SJCRH30 (cell line): ENCODE measurements around the gene TBCK. TPM values are rescaled to one million over a fixed set of nuclear protein-coding genes. Genes with fewer than 3 reads are reported as not detected.

Source experiments
- DNase-seq, 2 experiments: peaks; one replicate each; pipeline ENCODE4 v3.0.0-alpha.2; 2015 to 2020
- H3K27ac ChIP-seq: fragments of 250-450 bp; sonication (Bioruptor Pico); 2 replicates; pipeline ENCODE4 v1.5.1; 2020; ENCODE audit warnings: mild to moderate bottlenecking, moderate library complexity
- H3K27me3 ChIP-seq: fragments of 250-450 bp; sonication (Bioruptor Pico); 2 replicates; pipeline ENCODE4 v1.5.1; 2020; ENCODE audit warnings: mild to moderate bottlenecking, moderate library complexity
- H3K36me3 ChIP-seq: fragments of 250-450 bp; sonication (Bioruptor Pico); 2 replicates; pipeline ENCODE4 v1.5.1; 2020; ENCODE audit warnings: mild to moderate bottlenecking, moderate library complexity
- H3K4me1 ChIP-seq: fragments of 250-450 bp; sonication (Bioruptor Pico); 2 replicates; pipeline ENCODE4 v1.5.1; 2020; ENCODE audit warnings: mild to moderate bottlenecking, moderate library complexity
- H3K4me3 ChIP-seq: fragments of 250-450 bp; sonication (Bioruptor Pico); 2 replicates; pipeline ENCODE4 v1.5.1; 2020; ENCODE audit warnings: mild to moderate bottlenecking, moderate library complexity
- H3K9me3 ChIP-seq: fragments of 250-450 bp; sonication (Bioruptor Pico); replicated peaks from 2 replicates; pipeline ENCODE4 v1.5.1; 2020; ENCODE audit warnings: mild to moderate bottlenecking, moderate library complexity
- total RNA-seq: library from RNA; depleted of rRNA; stranded (reverse); fragments of >200 nt; shearing (Covaris generic); gene quantifications from 2 replicates; pipeline ENCODE4 v1.2.3, GENCODE V29; 2014

The TBCK gene
- total RNA-seq, 1 experiment from 2014 or later = 26.5 TPM

- Histone ChIP-seq H3K9me3 (no peaks in the 10 kb centered on the region), H3K36me3 (no peaks in the 10 kb centered on the region), H3K4me1 (peaks cover 16% of the 10 kb centered on the region), H3K4me3 (no peak overlapping the region), H3K27ac (peak overlapping the region; percentile 67), H3K27me3 (no peaks in the 10 kb centered on the region)
- DNase-seq = peak in 1 of 2 experiments; percentile 29
Measured at GRCh38 chr4:106312377-106312776, 3.6 kb downstream of the TBCK start.

DNA sequence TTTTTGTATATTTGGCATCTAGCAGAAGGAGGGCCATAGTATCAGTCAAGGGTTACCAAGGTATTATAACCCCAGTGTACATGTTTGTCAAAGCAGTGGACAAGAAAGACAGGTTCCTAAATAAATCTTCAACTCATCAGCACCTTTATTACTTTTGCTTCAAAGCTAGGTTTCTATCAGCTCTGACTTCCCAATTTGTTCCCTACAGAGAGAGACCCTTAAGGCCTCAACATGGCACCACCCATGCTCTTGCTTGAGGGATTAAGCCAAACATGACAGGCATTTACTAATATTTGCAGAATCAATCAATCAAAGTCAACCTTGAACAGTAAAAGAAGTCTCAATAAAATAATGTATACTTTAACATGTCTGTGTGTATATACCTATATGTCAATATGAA lies 9.4 kb downstream of the TBCK start:
- no peak for DNase-seq
- H3K9me3 ChIP-seq = peaks cover 3% of the 10 kb centered on the region; the same call in 1 of the 2 replicates
- no peak overlapping the region for H3K4me3 ChIP-seq
- H3K27me3 ChIP-seq = no peaks in the 10 kb centered on the region
- peaks cover 5% of the 10 kb centered on the region; the same call in 1 of the 2 replicates for H3K36me3 ChIP-seq
- peaks cover 2% of the 10 kb centered on the region; the same call in 1 of the 2 replicates for H3K4me1 ChIP-seq
- no peak overlapping the region for H3K27ac ChIP-seq

- peaks cover 7% of the 10 kb centered on the region; the same call in 1 of the 2 replicates for H3K36me3 ChIP-seq
- H3K4me1 ChIP-seq = no peaks in the 10 kb centered on the region
- DNase-seq = no peak
Measured at GRCh38 chr4:106305435-106306055, 10.5 kb downstream of the TBCK start.

GRCh38 chr4:106304632-106305031 lies 11.4 kb downstream of the TBCK start:
- Histone ChIP-seq H3K4me3 (no peak overlapping the region), H3K4me1 (no peaks in the 10 kb centered on the region), H3K36me3 (peaks cover 12% of the 10 kb centered on the region; the same call in 1 of the 2 replicates), H3K9me3 (peaks cover 3% of the 10 kb centered on the region; the same call in 1 of the 2 replicates), H3K27ac (no peak overlapping the region), H3K27me3 (no peaks in the 10 kb centered on the region)
- no peak for DNase-seq

More at GRCh38 chr4:106305435-106306055, 10.5 kb downstream of the TBCK start:
- H3K4me3 ChIP-seq = no peak overlapping the region
- no peak overlapping the region for H3K27ac ChIP-seq
- H3K27me3 ChIP-seq = no peaks in the 10 kb centered on the region
- H3K9me3 ChIP-seq = peaks cover 3% of the 10 kb centered on the region; the same call in 1 of the 2 replicates

GRCh38 chr4:106303548-106304281 lies 12.3 kb downstream of the TBCK start:
- H3K27me3 ChIP-seq = no peaks in the 10 kb centered on the region
- peaks cover 12% of the 10 kb centered on the region; the same call in 1 of the 2 replicates for H3K36me3 ChIP-seq
- no peaks in the 10 kb centered on the region for H3K4me1 ChIP-seq
- H3K4me3 ChIP-seq = no peak overlapping the region
- H3K27ac ChIP-seq = no peak overlapping the region
- peaks cover 3% of the 10 kb centered on the region; the same call in 1 of the 2 replicates for H3K9me3 ChIP-seq
- DNase-seq = no peak

- Histone ChIP-seq H3K9me3 (peaks cover 3% of the 10 kb centered on the region; the same call in 1 of the 2 replicates), H3K36me3 (peaks cover 13% of the 10 kb centered on the region; the same call in 1 of the 2 replicates), H3K27ac (no peak overlapping the region), H3K27me3 (no peaks in the 10 kb centered on the region), H3K4me3 (no peak overlapping the region), H3K4me1 (no peaks in the 10 kb centered on the region)
- DNase-seq = no peak
Measured at GRCh38 chr4:106302062-106302438, 14.0 kb downstream of the TBCK start.

DNA sequence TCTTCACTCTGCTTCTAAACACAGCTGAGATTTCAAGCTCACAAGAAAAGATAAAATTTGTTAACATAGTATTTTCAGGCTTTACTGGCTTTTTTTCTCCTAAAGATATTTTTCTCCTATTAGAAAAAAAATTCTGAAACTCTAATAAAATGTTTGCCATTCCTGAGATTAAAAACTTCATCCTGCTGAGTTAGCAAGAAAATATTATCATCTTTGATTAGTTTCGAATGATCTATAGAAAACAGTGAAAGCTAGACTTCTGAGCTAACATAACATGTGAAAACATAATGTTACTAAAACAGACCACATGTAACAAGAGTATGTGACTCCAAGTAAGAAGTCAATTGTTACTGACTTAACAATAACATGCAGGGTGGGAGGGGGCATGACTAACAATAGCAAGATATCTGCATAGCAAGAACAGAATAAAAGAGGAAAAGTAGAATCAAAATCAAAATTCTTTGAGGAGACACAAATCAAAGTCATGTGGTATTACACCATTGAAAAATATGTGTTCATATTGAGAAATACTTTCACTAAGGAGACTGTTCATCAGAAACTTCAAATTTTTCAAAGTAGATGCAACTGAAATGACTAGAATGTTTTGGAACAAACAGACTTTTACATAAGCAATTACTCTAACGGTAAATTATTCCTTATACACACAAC lies 14.5 kb downstream of the TBCK start:
- Histone ChIP-seq H3K27ac (no peak overlapping the region), H3K9me3 (peaks cover 2% of the 10 kb centered on the region; the same call in 1 of the 2 replicates), H3K4me1 (no peaks in the 10 kb centered on the region), H3K27me3 (no peaks in the 10 kb centered on the region), H3K36me3 (peaks cover 10% of the 10 kb centered on the region; the same call in 1 of the 2 replicates), H3K4me3 (no peak overlapping the region)
- DNase-seq = no peak

DNA sequence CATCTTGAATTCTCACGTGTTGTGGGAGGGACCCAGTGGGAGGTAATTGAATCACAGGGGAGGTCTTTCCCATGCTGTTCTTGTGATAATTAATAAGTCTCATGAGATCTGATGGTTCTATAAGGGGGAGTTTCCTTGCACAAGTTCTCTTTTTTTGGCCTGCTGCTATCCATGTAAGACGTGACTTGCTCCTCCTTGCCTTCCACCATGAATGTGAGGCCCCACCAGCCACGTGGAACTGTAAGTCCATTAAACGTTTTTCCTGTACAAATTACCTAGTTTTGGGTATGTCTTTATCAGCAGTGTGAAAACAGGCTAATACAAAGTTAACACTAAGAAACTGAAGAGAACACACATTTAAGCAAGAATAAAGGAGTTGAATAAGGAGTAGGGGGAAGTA lies 16.0 kb downstream of the TBCK start:
- no peak for DNase-seq
- H3K27ac ChIP-seq = no peak overlapping the region
- no peak overlapping the region for H3K4me3 ChIP-seq
- H3K36me3 ChIP-seq = peaks cover 12% of the 10 kb centered on the region; the same call in 1 of the 2 replicates
- H3K9me3 ChIP-seq = no peaks in the 10 kb centered on the region
- H3K4me1 ChIP-seq = no peaks in the 10 kb centered on the region
- H3K27me3 ChIP-seq = no peaks in the 10 kb centered on the region

GRCh38 chr4:106297245-106298035 lies 18.6 kb downstream of the TBCK start:
- H3K27ac ChIP-seq = no peak overlapping the region
- DNase-seq = no peak
- no peaks in the 10 kb centered on the region for H3K4me1 ChIP-seq
- H3K4me3 ChIP-seq = no peak overlapping the region
- peaks cover 24% of the 10 kb centered on the region; the same call in 1 of the 2 replicates for H3K36me3 ChIP-seq
- no peaks in the 10 kb centered on the region for H3K27me3 ChIP-seq
- no peaks in the 10 kb centered on the region for H3K9me3 ChIP-seq

DNA sequence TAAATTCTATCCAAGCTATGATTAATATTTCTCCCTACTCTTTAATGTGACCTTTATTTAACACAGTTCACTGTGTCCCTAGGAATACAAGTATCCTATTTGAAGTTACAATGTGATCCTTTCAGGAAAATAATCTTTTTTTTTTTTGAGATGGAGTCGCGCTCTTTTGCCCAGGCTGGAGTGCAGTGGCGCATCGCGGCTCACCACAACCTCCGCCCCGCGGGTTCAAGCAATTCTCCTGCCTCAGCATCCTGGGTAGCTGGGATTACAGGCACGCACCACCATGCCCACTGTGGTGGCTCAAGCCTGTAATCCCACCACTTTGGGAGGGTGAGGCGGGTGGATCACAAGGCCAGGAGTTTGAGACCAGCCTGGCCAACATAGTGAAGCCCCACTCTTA lies 21.9 kb downstream of the TBCK start:
- Histone ChIP-seq H3K27me3 (no peaks in the 10 kb centered on the region), H3K4me3 (no peak overlapping the region), H3K9me3 (no peaks in the 10 kb centered on the region), H3K27ac (no peak overlapping the region), H3K4me1 (no peaks in the 10 kb centered on the region), H3K36me3 (peaks cover 17% of the 10 kb centered on the region; the same call in 1 of the 2 replicates)
- no peak for DNase-seq

GRCh38 chr4:106291678-106292077 lies 24.3 kb downstream of the TBCK start:
- Histone ChIP-seq H3K4me1 (no peaks in the 10 kb centered on the region; the same call in 1 of the 2 replicates), H3K36me3 (peaks cover 19% of the 10 kb centered on the region; the same call in 1 of the 2 replicates), H3K4me3 (no peak overlapping the region), H3K9me3 (no peaks in the 10 kb centered on the region), H3K27ac (no peak overlapping the region), H3K27me3 (no peaks in the 10 kb centered on the region)
- DNase-seq = no peak

GRCh38 chr4:106289737-106290136 lies 26.3 kb downstream of the TBCK start:
- DNase-seq = no peak
- no peak overlapping the region for H3K4me3 ChIP-seq
- H3K27me3 ChIP-seq = no peaks in the 10 kb centered on the region
- no peaks in the 10 kb centered on the region; the same call in 1 of the 2 replicates for H3K4me1 ChIP-seq
- H3K36me3 ChIP-seq = peaks cover 15% of the 10 kb centered on the region; the same call in 1 of the 2 replicates
- no peaks in the 10 kb centered on the region for H3K9me3 ChIP-seq
- H3K27ac ChIP-seq = no peak overlapping the region

DNA sequence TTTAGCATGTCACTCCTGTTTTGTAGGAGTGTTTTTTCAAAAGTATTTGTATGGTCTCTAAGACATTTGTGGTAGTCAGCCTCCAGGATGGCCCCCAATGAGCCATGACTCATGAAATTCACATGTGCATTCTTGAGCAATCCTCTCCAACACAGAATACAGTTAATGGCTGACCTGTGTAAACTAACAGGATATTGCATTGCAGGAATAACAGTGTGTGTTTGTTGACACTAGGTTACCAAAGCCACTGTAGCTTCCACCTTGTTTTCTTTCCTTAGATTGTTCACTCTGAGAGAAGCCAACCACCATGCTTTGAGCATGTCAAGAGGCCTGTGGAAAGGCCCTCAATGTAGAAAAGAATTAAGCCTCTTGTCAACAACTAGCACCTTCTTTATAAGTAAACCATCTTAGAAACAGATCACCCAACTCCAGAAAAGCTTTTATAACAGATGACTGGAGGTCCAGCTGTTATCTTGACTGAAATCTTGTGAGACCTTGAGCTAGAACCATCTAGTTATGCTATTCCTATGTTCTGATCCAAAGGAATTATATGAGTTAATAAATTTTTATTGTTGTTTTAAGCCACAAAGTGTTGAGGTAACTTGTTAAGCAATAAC lies 28.5 kb downstream of the TBCK start:
- Histone ChIP-seq H3K4me3 (no peak overlapping the region), H3K27me3 (no peaks in the 10 kb centered on the region), H3K9me3 (no peaks in the 10 kb centered on the region), H3K36me3 (peaks cover 4% of the 10 kb centered on the region; the same call in 1 of the 2 replicates), H3K27ac (no peak overlapping the region), H3K4me1 (no peaks in the 10 kb centered on the region; the same call in 1 of the 2 replicates)
- DNase-seq = peak in 1 of 2 experiments; percentile 17

DNA sequence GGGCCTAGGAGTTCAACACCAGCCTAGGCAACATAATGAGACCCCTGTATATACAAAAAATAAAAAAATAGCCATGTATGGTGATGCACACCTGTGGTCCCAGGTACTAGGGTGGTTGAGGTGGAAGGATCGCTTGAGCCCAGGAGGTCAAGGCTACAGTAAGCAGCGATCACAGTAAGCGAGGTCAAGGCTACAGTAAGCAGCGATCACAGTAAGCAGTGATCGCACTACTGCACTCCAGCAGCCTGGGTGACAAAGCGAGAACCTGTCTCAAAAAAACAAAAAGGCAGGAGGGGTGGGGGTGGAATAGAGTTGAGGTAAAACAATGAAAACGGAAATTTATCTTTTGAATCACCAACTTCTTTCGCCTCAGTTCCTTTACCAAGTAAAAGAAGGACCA lies 29.4 kb downstream of the TBCK start:
- Histone ChIP-seq H3K4me3 (no peak overlapping the region), H3K4me1 (no peaks in the 10 kb centered on the region; the same call in 1 of the 2 replicates), H3K27ac (no peak overlapping the region), H3K9me3 (no peaks in the 10 kb centered on the region), H3K36me3 (peaks cover 4% of the 10 kb centered on the region; the same call in 1 of the 2 replicates), H3K27me3 (no peaks in the 10 kb centered on the region)
- no peak for DNase-seq
